ENCODE data around the gene PRDM11. TPM values are rescaled to one million over a fixed set of nuclear protein-coding genes. Genes with fewer than 3 reads are reported as not detected.

Gene PRDM11
- total RNA-seq, 2 experiments from 2014 or later = 4.5 to 8.4 TPM

DNA sequence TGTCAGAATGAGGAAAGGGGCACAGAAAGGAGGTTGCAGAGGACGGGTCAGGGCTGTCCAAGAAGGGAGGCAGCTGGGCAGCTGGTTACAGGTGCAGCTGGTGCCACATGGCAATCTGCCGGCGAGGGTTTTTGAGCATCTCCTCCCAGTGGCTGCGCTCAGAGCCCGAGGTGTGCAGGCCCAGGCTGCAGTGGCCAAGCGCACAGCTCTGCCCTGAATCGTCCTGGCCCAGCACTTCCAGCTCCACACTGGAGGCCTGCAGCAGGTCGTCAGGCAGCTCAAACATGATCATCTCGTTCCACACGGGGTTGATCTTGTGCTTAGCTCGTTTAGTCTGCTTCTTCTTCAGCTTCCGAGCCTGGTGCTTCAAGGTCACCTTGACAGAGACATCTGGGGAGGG, 97.5 kb downstream of the PRDM11 start:
- Histone ChIP-seq H3K36me3 (ENCODE audit: insufficient read depth, low read length) (no peaks in the 10 kb centered on the region), H3K4me1 (ENCODE audit: insufficient read depth, low read length, poor library complexity, severe bottlenecking) (no peaks in the 10 kb centered on the region), H3K9me3 (ENCODE audit: low read length) (no peaks in the 10 kb centered on the region), H3K4me3 (ENCODE audit: low read depth, low read length, poor library complexity, severe bottlenecking) (no peak overlapping the region), H2AFZ (ENCODE audit: low read length) (no peak overlapping the region), H4K20me1 (ENCODE audit: insufficient read depth, low read length) (no peaks in the 10 kb centered on the region), H3K4me2 (ENCODE audit: low read length) (no peak overlapping the region), H3K79me2 (ENCODE audit: insufficient read depth, low read depth, low read length) (no peaks in the 10 kb centered on the region), H3K27ac (ENCODE audit: low read depth, low read length, poor library complexity, severe bottlenecking) (no peak overlapping the region), H3K9me2 (ENCODE audit: insufficient read depth, low read length) (no peaks in the 10 kb centered on the region)
- CTCF ChIA-PET (ENCODE audit: unreplicated experiment) = no interaction called here
- TF ChIP-seq, protein P1, sequence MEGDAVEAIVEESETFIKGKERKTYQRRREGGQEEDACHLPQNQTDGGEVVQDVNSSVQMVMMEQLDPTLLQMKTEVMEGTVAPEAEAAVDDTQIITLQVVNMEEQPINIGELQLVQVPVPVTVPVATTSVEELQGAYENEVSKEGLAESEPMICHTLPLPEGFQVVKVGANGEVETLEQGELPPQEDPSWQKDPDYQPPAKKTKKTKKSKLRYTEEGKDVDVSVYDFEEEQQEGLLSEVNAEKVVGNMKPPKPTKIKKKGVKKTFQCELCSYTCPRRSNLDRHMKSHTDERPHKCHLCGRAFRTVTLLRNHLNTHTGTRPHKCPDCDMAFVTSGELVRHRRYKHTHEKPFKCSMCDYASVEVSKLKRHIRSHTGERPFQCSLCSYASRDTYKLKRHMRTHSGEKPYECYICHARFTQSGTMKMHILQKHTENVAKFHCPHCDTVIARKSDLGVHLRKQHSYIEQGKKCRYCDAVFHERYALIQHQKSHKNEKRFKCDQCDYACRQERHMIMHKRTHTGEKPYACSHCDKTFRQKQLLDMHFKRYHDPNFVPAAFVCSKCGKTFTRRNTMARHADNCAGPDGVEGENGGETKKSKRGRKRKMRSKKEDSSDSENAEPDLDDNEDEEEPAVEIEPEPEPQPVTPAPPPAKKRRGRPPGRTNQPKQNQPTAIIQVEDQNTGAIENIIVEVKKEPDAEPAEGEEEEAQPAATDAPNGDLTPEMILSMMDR (conservative IDR thresholded peaks at IDR 0.05; ENCODE audit: low read length) = no peak
- no peak for TF ChIP-seq EZH2phosphoT487 (IDR thresholded peaks at IDR 0.05; ENCODE audit: borderline replicate concordance, low read depth, low read length)
- DNase-seq (ENCODE audit: low spot score) = no peak
- no TSS peak for BruUV-seq (replicated peaks)
- POLR2A ChIA-PET = no interaction called here
- intact Hi-C loops (cut with micrococcal nuclease; ENCODE audit: unreplicated experiment) = no loop called here

- Histone ChIP-seq H3K4me1 (ENCODE audit: insufficient read depth, low read length, poor library complexity, severe bottlenecking) (peaks cover 7% of the 10 kb centered on the region), H3K4me2 (ENCODE audit: low read length) (no peak overlapping the region), H3K79me2 (ENCODE audit: insufficient read depth, low read depth, low read length) (no peaks in the 10 kb centered on the region), H4K20me1 (ENCODE audit: insufficient read depth, low read length) (no peaks in the 10 kb centered on the region), H3K36me3 (ENCODE audit: insufficient read depth, low read length) (no peaks in the 10 kb centered on the region), H3K9me2 (ENCODE audit: insufficient read depth, low read length) (no peaks in the 10 kb centered on the region), H3K27ac (ENCODE audit: low read depth, low read length, poor library complexity, severe bottlenecking) (no peak overlapping the region), H3K9me3 (ENCODE audit: low read length) (no peaks in the 10 kb centered on the region), H2AFZ (ENCODE audit: low read length) (no peak overlapping the region), H3K4me3 (ENCODE audit: low read depth, low read length, poor library complexity, severe bottlenecking) (no peak overlapping the region)
- DNase-seq (ENCODE audit: low spot score) = no peak
- intact Hi-C loops (cut with micrococcal nuclease; ENCODE audit: unreplicated experiment) = no loop called here
- BruUV-seq (replicated peaks) = no TSS peak
- ChIA-PET POLR2A (interaction anchor here (0.7 to 1.1 kb wide), 2 partner anchors 9 to 22 kb away, joined by 3 to 6 read pairs; no protein-coding TSS in a partner anchor), CTCF (ENCODE audit: unreplicated experiment) (no interaction called here)
- TF ChIP-seq EZH2phosphoT487 (IDR thresholded peaks at IDR 0.05; ENCODE audit: borderline replicate concordance, low read depth, low read length) = no peak
Measured at GRCh38 chr11:45245218-45246045, 99.0 kb downstream of the PRDM11 start.

GRCh38 chr11:45246241-45246640, 99.8 kb downstream of the PRDM11 start:
- DNase-seq (ENCODE audit: low spot score) = no peak
- ChIA-PET POLR2A (no interaction called here), CTCF (ENCODE audit: unreplicated experiment) (no interaction called here)
- Histone ChIP-seq H3K79me2 (ENCODE audit: insufficient read depth, low read depth, low read length) (no peaks in the 10 kb centered on the region), H4K20me1 (ENCODE audit: insufficient read depth, low read length) (no peaks in the 10 kb centered on the region), H3K36me3 (ENCODE audit: insufficient read depth, low read length) (no peaks in the 10 kb centered on the region), H3K9me2 (ENCODE audit: insufficient read depth, low read length) (no peaks in the 10 kb centered on the region), H2AFZ (ENCODE audit: low read length) (no peak overlapping the region), H3K4me1 (ENCODE audit: insufficient read depth, low read length, poor library complexity, severe bottlenecking) (peaks cover 9% of the 10 kb centered on the region), H3K4me3 (ENCODE audit: low read depth, low read length, poor library complexity, severe bottlenecking) (no peak overlapping the region), H3K27ac (ENCODE audit: low read depth, low read length, poor library complexity, severe bottlenecking) (no peak overlapping the region), H3K4me2 (ENCODE audit: low read length) (no peak overlapping the region), H3K9me3 (ENCODE audit: low read length) (no peaks in the 10 kb centered on the region)
- TF ChIP-seq, protein P1 (conservative IDR thresholded peaks at IDR 0.05; ENCODE audit: low read length) = no peak
- no peak for TF ChIP-seq EZH2phosphoT487 (IDR thresholded peaks at IDR 0.05; ENCODE audit: borderline replicate concordance, low read depth, low read length)
- intact Hi-C loops (cut with micrococcal nuclease; ENCODE audit: unreplicated experiment) = no loop called here
- BruUV-seq (replicated peaks) = no TSS peak

All from OCI-LY7 (cell line).